Measurements from ENCODE around the gene GNAQ. TPM values are rescaled to one million over a fixed set of nuclear protein-coding genes. Genes with fewer than 3 reads are reported as not detected.

Gene GNAQ
- total and polyA plus RNA-seq, 8 donors, result 13.1 to 75.3 (median 38.5) TPM

DNA sequence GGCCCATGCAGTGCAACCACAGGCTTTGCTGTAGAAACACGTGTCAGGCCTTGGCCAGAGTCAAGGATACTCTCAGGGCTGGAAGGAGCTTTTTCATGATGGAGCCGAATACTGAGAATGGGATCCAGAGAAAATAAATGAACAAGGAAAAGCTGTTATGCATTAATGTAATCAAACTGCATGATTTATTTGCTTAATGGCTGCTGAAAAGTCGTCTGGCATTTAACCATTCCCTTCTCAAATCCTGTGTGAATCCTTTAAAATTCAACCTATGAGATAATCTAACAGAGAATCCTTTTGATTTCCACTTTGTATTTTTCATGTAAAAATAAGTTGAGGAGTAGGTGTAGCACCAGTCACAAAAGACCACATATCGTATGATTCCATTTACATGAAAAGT lies 359.4 kb downstream of the GNAQ start:
- Histone ChIP-seq H3K27me3 (no peaks in the 10 kb centered on the region), H3K4me3 (no peak overlapping the region), H3K4me1 (peaks cover 0 to 9% (median 3%) of the 10 kb centered on the region in 4 donors), H3K9me3 (no peaks in the 10 kb centered on the region), H3K27ac (no peak overlapping the region), H3K36me3 (no peaks in the 10 kb centered on the region)
- 45 to 57% (median 47%) methylated on average over 4 of the region's 4 CpGs for WGBS, 5 donors
- peak in 1 of 2 donors; percentile 31 for DNase-seq
- TF ChIP-seq CTCF (IDR thresholded peaks at IDR 0.05) (no peak), EP300 (IDR thresholded peaks at IDR 0.05) (no peak), POLR2AphosphoS5 (IDR thresholded peaks at IDR 0.05) (no peak), POLR2A (IDR thresholded peaks at IDR 0.05) (no peak)
- intact Hi-C loops (cut with DNase I; ENCODE audit: low total_unique reads), result no loop called here

- H3K9me3 ChIP-seq, result no peaks in the 10 kb centered on the region
- H3K4me1 ChIP-seq, result peaks cover 8 to 20% (median 14%) of the 10 kb centered on the region in 4 donors
- H3K4me3 ChIP-seq, result no peak overlapping the region
- WGBS, 5 donors, result 30 to 71% (median 44%) methylated on average over 1 of the region's 1 CpG
- H3K27ac ChIP-seq, result no peak overlapping the region
- intact Hi-C loops (cut with DNase I; ENCODE audit: low total_unique reads), result no loop called here
- no peak for DNase-seq
- H3K27me3 ChIP-seq, result no peaks in the 10 kb centered on the region
- TF ChIP-seq EP300 (IDR thresholded peaks at IDR 0.05) (no peak), POLR2AphosphoS5 (IDR thresholded peaks at IDR 0.05) (no peak), POLR2A (IDR thresholded peaks at IDR 0.05) (no peak), CTCF (IDR thresholded peaks at IDR 0.05) (no peak)
- H3K36me3 ChIP-seq, result no peaks in the 10 kb centered on the region
Observed at GRCh38 chr9:77667151-77667550, 364.5 kb downstream of the GNAQ start.

Other genes starting within 250 kb of the GNAQ start
- 10 to 100 TPM in 3 of 5 donors, 1 to 10 TPM in 2; 4.5 to 34.1 (median 10.5) TPM for gene CEP78, start 204.3 kb upstream of the GNAQ start, total RNA-seq
- 1 to 10 TPM; 3.5 to 5.7 (median 4.7) TPM for gene CEP78, start 204.3 kb upstream of the GNAQ start, polyA plus RNA-seq